HG03432 (cell line): ENCODE results near the gene SPPL2C.

ENCODE experiments used
- ATAC-seq: cut with Tn5 transposase; IDR thresholded peaks from one replicate; pipeline ENCODE4 v1.9.1; 2021; ENCODE audit warnings: mild to moderate bottlenecking, moderate library complexity; ENCODE audit not compliant: unreplicated experiment

SPPL2C gene

DNA sequence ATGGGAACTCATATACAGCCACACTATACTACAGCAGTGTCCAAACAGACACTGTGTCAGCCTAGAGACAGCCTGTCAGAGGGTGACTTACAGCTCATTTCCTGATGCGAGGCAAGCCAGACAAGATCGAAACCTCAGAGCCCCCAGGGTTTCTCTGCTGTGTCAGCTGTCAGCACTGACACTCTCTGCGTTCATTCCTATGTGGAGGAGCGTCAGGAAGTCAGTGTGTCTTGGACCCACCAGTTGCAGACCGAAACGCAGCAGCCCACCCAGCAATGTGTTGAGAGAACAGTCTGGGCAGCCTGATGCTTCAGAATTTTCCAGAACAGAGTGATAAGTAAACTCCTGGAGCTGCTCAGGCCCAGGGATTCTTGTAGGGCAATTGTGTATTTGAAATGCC is 29.0 kb downstream of the SPPL2C start:
- no peak for ATAC-seq

- ATAC-seq: no peak
Measured at GRCh38 chr17:45874151-45874550, 29.5 kb downstream of the SPPL2C start.

DNA sequence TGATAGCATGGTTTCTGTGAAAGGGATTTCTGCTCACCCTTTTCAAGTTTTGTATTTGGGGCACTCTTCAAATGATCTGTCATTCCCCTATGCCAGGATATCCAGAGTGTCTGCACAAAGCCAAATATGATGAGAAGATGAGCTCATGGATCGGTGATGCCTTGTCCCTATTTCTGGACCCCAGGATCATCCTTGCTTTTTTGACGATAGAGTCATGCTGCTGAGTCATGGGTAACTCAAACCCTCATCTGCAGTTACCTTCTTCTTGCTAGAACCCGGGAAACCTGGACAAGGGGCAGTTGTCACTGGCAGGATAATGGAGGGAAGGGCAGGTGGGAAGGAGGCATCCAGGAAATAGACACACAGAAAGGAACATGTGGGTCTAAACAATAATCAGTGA is 31.9 kb downstream of the SPPL2C start:
- ATAC-seq: no peak

GRCh38 chr17:45877467-45877866 is 32.8 kb downstream of the SPPL2C start:
- no peak for ATAC-seq

DNA sequence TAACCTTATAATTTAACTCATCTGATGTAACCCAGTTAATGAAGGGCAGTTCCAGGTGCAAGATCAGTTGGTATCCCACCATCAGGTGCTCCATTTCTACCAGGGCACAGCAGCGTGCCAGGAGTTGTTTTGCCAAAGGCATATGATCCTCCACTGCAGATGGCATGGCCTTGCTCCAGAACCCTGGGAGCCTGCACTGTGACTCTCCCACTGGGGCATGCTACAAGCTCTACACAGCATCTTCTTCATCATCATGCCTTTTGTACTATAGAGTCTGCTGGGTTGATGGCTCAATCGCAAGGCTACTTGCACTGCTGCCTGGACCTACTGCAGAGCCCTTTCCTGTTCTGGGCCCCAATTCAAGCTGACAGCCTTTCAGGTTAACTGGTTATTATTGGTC is 38.4 kb downstream of the SPPL2C start:
- ATAC-seq: no peak

DNA sequence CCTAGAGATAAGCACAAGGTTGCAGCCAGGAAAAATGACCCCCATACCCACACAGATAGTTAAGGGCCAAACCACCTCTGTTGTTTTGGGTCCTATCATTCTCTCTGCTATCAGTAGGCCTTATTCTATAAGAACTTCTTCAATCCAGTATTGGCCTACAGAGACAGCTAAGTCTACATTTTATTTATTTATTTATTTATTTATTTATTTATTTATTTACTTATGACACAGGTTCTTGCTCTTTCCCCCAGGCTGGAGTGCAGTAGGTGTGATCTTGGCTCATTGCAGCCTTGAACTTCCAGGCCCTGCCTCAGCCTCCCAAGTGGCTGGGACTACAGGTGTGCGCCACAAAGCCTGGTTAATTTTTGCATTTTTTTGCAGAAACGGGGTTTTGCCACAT is 42.2 kb downstream of the SPPL2C start:
- no peak for ATAC-seq

- ATAC-seq: no peak
Measured at GRCh38 chr17:45888392-45888791, 43.7 kb downstream of the SPPL2C start.

DNA sequence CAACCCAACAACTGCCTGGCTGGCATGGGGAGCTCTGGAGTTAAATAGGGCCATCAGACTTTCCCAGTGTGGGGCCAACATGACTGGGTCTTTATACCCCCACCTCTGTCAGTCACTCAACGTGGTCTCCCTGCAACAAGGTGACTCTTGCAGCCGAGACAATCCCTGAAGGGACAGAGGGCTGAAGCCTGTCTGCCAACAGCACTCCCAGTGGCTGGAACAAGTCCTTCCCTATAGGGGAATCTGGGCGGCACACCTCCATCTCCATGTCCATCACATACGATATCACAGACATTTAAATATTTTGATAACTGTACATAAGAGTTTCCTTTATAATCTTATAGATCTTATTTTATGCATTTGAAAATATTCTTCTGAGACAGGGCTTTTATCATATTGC is 44.9 kb downstream of the SPPL2C start:
- no peak for ATAC-seq

- ATAC-seq: no peak
Measured at GRCh38 chr17:45893725-45894021, 49.0 kb downstream of the SPPL2C start.

GRCh38 chr17:45894022-45894784 is 49.5 kb downstream of the SPPL2C start, which contains the start of gene MAPT:
TSS of gene MAPT (plus strand) at chr17:45894554. CDS start at chr17:45962338, 67,784 bp downstream.
- ATAC-seq: peak; percentile 67

DNA sequence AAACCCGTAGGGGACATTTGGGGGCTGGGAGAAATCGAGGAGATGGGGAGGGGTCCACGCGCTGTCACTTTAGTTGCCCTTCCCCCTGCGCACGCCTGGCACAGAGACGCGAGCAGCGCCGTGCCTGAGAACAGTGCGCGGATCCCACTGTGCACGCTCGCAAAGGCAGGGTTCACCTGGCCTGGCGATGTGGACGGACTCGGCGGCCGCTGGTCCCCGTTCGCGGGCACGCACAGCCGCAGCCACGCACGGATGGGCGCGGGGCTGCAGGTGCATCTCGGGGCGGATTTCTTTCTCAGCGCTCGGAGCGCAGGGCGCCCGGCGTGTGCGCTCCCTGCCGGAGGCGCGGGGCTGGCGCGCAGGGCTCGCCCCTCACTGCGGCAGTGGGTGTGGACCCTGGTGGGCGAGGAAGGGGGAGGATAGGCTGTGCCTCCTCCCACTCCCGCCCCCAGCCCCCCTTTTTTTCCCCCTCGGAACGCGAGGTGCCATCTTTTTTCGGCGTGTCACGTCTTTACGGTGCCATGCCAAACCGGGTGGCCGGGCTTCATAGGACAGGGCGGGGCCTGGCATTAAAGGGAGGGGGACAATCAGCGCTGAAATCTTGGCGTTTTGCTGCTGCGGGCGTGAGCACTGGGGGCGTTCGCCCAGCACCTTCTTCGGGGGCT is 50.8 kb downstream of the SPPL2C start:
- no peak for ATAC-seq

- ATAC-seq: no peak
Measured at GRCh38 chr17:45895969-45896785, 51.5 kb downstream of the SPPL2C start.
